SU-DHL-6 (cell line): Measurements from ENCODE around the gene PRKAR1B.

ENCODE experiments used
- H2AFZ ChIP-seq: fragments of 200-600 bp; sonication (generic); 2 replicates; pipeline ENCODE4 v1.6.1; 2014; ENCODE audit warnings: low read depth, mild to moderate bottlenecking, moderate library complexity, mixed read lengths, antibody characterized with exemption, low read length; ENCODE audit not compliant: severe bottlenecking
- H3F3A ChIP-seq: fragments of 200-600 bp; shearing (Covaris generic); 2 replicates; pipeline ENCODE4 v1.6.0; 2016; ENCODE audit warnings: antibody characterized with exemption, mild to moderate bottlenecking; ENCODE audit not compliant: insufficient read depth
- H3K27ac ChIP-seq: fragments of 200-600 bp; sonication (generic); 2 replicates; pipeline ENCODE4 v1.5.1; 2016; ENCODE audit warnings: low read depth, mild to moderate bottlenecking, low read length, moderate library complexity, mixed read lengths
- H3K27me3 ChIP-seq: fragments of 200-600 bp; sonication (generic), shearing (Covaris generic); 2 replicates; pipeline ENCODE4 v1.6.0; 2014; ENCODE audit warnings: mild to moderate bottlenecking, low read length
- H3K36me3 ChIP-seq: fragments of 200-600 bp; sonication (generic); 2 replicates; pipeline ENCODE4 v1.6.1; 2014; ENCODE audit warnings: mild to moderate bottlenecking, low read length, mixed read lengths
- H3K4me2 ChIP-seq: fragments of 300-600, 200-600 bp; shearing (Covaris generic), sonication (generic); 2 replicates; pipeline ENCODE4 v1.6.0; 2014; ENCODE audit warnings: low read length, low read depth, mild to moderate bottlenecking; ENCODE audit not compliant: poor library complexity, severe bottlenecking
- H3K4me3 ChIP-seq: fragments of 200-600 bp; sonication (generic); 2 replicates; pipeline ENCODE4 v1.5.1; 2014; ENCODE audit warnings: antibody characterized with exemption, low read length, mild to moderate bottlenecking, mixed read lengths; ENCODE audit not compliant: insufficient read depth, poor library complexity, severe bottlenecking
- H3K79me2 ChIP-seq: fragments of 200-600 bp; sonication (generic); 2 replicates; pipeline ENCODE4 v1.6.1; 2014; ENCODE audit warnings: mild to moderate bottlenecking, low read length, moderate library complexity; ENCODE audit not compliant: insufficient read depth
- H3K9ac ChIP-seq: fragments of 200-600 bp; sonication (generic); 2 replicates; pipeline ENCODE4 v1.7.0; 2014; ENCODE audit warnings: mild to moderate bottlenecking, low read length
- H3K9me2 ChIP-seq: fragments of 200-600 bp; sonication (generic); replicated peaks from 2 replicates; pipeline ENCODE4 v1.6.1; 2014; ENCODE audit warnings: low read length; ENCODE audit not compliant: insufficient read depth
- H3K9me3 ChIP-seq: fragments of 200-600 bp; sonication (generic); 2 replicates; pipeline ENCODE4 v1.6.1; 2014; ENCODE audit warnings: low read length, mixed read lengths; ENCODE audit not compliant: insufficient read depth
- H4K20me1 ChIP-seq: fragments of 200-600 bp; sonication (generic); 2 replicates; pipeline ENCODE4 v1.6.1; 2014; ENCODE audit warnings: low read depth, mild to moderate bottlenecking, antibody characterized with exemption, low read length, moderate library complexity, mixed read lengths
- EZH2phosphoT487 ChIP-seq: fragments of 200-600 bp; sonication (generic), shearing (Covaris generic); conservative IDR thresholded peaks from 2 replicates; pipeline ENCODE4 v1.6.1; 2018; ENCODE audit warnings: mild to moderate bottlenecking, antibody characterized with exemption, low read length, moderate library complexity, mixed read lengths
- TF ChIP-seq, protein P1 (sequence below): fragments of 200-600 bp; sonication (generic); IDR thresholded peaks from one replicate; pipeline ENCODE4 v1.5.1; 2017; ENCODE audit warnings: antibody characterized with exemption, mild to moderate bottlenecking, low read length, moderate library complexity; ENCODE audit not compliant: insufficient read depth, poor library complexity, severe bottlenecking

Gene PRKAR1B

DNA sequence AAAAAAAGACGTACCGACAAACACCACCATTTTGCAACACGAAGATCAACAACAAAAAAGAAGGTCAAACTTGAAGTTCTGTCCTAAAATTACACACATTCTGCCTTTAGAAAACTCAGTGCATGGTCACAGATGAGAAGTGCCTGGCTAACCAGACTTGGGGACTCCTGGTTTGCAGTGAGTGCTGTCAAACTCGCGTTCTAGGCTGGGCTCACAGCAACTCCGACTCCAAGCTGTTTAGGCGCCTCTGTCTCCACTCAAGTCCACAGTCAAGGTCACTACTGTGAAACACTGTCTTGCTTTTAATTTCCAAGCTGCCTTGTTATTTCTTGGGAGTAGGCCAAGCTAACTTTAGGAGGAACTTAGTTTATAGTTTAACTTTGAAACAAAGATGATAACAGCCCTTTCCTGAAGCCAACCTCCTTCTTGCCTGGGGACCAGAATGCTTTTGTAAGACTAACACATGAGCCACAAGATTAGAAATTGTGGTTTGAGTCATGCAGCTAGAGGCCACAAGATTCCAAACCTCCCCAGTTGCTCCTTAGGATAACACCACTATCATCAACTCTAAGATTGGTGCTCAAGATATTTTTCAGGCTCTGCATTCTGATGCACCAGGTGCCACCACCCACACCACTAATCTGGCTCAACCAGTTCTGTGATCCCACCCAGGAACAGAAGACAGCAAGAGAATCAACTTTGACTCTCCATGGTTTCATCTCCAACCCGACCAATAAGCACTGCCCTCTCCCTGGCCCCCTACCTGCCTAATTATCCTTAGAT is 1.7 kb downstream of the PRKAR1B start:
- Histone ChIP-seq H3K9ac (peak overlapping the region; percentile 70), H3K36me3 (0 out of 2 replicates have a peak, but pooled peaks cover 3% of the 10 kb centered on the region), H4K20me1 (no peaks in the 10 kb centered on the region), H3K27me3 (no peaks in the 10 kb centered on the region), H3K79me2 (peaks cover 53% of the 10 kb centered on the region), H3F3A (no peaks in the 10 kb centered on the region), H3K27ac (no peak overlapping the region), H3K9me3 (no peaks in the 10 kb centered on the region), H3K4me3 (peak overlapping the region; percentile 77), H3K9me2 (no peaks in the 10 kb centered on the region), H3K4me2 (peak overlapping the region; percentile 84), H2AFZ (no peak overlapping the region)
- no peak for TF ChIP-seq EZH2phosphoT487
- TF ChIP-seq, protein P1, sequence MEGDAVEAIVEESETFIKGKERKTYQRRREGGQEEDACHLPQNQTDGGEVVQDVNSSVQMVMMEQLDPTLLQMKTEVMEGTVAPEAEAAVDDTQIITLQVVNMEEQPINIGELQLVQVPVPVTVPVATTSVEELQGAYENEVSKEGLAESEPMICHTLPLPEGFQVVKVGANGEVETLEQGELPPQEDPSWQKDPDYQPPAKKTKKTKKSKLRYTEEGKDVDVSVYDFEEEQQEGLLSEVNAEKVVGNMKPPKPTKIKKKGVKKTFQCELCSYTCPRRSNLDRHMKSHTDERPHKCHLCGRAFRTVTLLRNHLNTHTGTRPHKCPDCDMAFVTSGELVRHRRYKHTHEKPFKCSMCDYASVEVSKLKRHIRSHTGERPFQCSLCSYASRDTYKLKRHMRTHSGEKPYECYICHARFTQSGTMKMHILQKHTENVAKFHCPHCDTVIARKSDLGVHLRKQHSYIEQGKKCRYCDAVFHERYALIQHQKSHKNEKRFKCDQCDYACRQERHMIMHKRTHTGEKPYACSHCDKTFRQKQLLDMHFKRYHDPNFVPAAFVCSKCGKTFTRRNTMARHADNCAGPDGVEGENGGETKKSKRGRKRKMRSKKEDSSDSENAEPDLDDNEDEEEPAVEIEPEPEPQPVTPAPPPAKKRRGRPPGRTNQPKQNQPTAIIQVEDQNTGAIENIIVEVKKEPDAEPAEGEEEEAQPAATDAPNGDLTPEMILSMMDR = no peak

DNA sequence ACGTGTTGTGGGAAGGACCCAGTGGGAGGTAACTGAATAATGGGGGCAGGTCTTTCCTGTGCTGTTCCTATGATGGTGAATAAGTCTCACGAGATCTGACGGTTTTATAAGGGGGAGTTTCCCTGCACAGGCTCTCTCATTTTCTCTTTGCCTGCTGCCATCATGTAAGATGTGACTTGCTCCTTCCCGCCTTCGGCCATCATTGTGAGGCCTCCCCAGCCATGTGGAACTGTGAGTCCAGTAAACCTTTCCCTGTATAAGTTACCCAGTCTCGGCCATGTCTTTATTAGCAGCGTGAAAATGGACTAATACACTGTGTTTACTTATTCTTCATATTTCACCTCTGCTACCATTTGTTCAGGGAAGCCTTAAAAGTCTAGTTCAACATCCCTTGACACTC is 2.8 kb downstream of the PRKAR1B start:
- Histone ChIP-seq H3K79me2 (peaks cover 58% of the 10 kb centered on the region), H3K9ac (no peak overlapping the region), H3K9me2 (no peaks in the 10 kb centered on the region), H3K4me3 (no peak overlapping the region), H3F3A (no peaks in the 10 kb centered on the region), H4K20me1 (no peaks in the 10 kb centered on the region), H2AFZ (no peak overlapping the region), H3K27me3 (no peaks in the 10 kb centered on the region), H3K9me3 (no peaks in the 10 kb centered on the region), H3K36me3 (0 out of 2 replicates have a peak, but pooled peaks cover 3% of the 10 kb centered on the region), H3K4me2 (no peak overlapping the region), H3K27ac (no peak overlapping the region)
- TF ChIP-seq EZH2phosphoT487 = no peak

- no peak overlapping the region for H3K9ac ChIP-seq
- no peaks in the 10 kb centered on the region for H3K9me2 ChIP-seq
- no peaks in the 10 kb centered on the region for H3F3A ChIP-seq
- no peak overlapping the region for H2AFZ ChIP-seq
- no peak overlapping the region for H3K4me3 ChIP-seq
- H3K36me3 ChIP-seq = 0 out of 2 replicates have a peak, but pooled peaks cover 3% of the 10 kb centered on the region
- no peak overlapping the region for H3K27ac ChIP-seq
- TF ChIP-seq, protein P1 = no peak
- no peak for TF ChIP-seq EZH2phosphoT487
- H3K79me2 ChIP-seq = peaks cover 59% of the 10 kb centered on the region
- H4K20me1 ChIP-seq = no peaks in the 10 kb centered on the region
- no peaks in the 10 kb centered on the region for H3K27me3 ChIP-seq
- no peaks in the 10 kb centered on the region for H3K9me3 ChIP-seq
- H3K4me2 ChIP-seq = no peak overlapping the region
Observed at GRCh38 chr7:723541-723940, 3.5 kb downstream of the PRKAR1B start.

- no peaks in the 10 kb centered on the region for H3K9me3 ChIP-seq
- 0 out of 2 replicates have a peak, but pooled peaks cover 3% of the 10 kb centered on the region for H3K36me3 ChIP-seq
- H3F3A ChIP-seq = no peaks in the 10 kb centered on the region
- no peak overlapping the region for H3K9ac ChIP-seq
- H4K20me1 ChIP-seq = no peaks in the 10 kb centered on the region
- peaks cover 59% of the 10 kb centered on the region for H3K79me2 ChIP-seq
- no peak overlapping the region for H2AFZ ChIP-seq
- no peak overlapping the region for H3K4me3 ChIP-seq
- TF ChIP-seq, protein P1 = no peak
- TF ChIP-seq EZH2phosphoT487 = no peak
- H3K27me3 ChIP-seq = no peaks in the 10 kb centered on the region
- no peak overlapping the region for H3K27ac ChIP-seq
- H3K9me2 ChIP-seq = no peaks in the 10 kb centered on the region
- H3K4me2 ChIP-seq = no peak overlapping the region
Observed at GRCh38 chr7:721619-722248, 5.3 kb downstream of the PRKAR1B start.
